ENCODE results near the gene TFAP2A. TPM values are rescaled to one million over a fixed set of nuclear protein-coding genes. Genes with fewer than 3 reads are reported as not detected.

The TFAP2A gene
- total RNA-seq, 1 experiment from 2014 or later: 0.42 TPM

DNA sequence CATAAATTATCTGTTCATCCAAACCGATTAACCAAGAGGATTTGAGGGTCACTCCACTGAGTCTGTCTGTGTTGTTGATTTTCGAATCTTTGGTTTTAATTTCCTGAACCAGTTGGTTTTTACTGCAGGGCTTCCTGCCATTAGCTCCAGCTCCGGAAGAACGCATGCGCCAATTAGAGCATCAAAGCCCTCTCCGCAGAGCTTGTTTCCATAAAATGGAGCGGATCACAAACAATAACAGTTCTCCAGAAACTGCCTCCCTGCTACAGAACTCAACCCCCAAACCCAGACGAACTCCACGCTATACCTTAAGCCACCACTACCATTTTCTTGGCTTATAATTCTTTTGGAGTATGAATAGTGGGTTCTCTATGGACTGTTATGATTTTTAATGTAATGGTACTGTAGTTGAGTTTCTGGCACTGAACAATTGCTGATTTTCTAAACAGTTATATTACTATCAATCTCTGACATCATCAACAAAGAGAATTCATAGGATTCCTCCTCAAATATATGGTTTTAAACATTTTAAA, 13.8 kb downstream of the TFAP2A start:
- H3K4me3 Mint-ChIP-seq: no peak overlapping the region; the same call in 1 of the 2 replicates

More for the DNA sequence above, 13.8 kb downstream of the TFAP2A start:
- Mint-ChIP-seq H3K36me3 (no peaks in the 10 kb centered on the region), H3K9me3 (no peaks in the 10 kb centered on the region), H3K4me1 (peaks cover 79% of the 10 kb centered on the region), H3K27me3 (ENCODE audit: low read depth) (peaks cover 91% of the 10 kb centered on the region), H3K27ac (no peak overlapping the region)
- ChIA-PET POLR2A (no interaction called here), CTCF (interaction anchor here (0.8 to 2.5 kb wide), 5 partner anchors 10 to 34 kb away, joined by 3 to 11 read pairs (median 6); no protein-coding TSS in a partner anchor)
- no peak for ATAC-seq
- no peak for DNase-seq (ENCODE audit: low spot score)
- TF ChIP-seq ZNF138 (CRISPR knock-in tag; conservative IDR thresholded peaks at IDR 0.05) (no peak), IRF2 (CRISPR knock-in tag; IDR thresholded peaks at IDR 0.05; ENCODE audit: borderline replicate concordance, low read depth) (no peak), HMGA2 (CRISPR knock-in tag; IDR thresholded peaks at IDR 0.05) (no peak), ESRRA (CRISPR knock-in tag; IDR thresholded peaks at IDR 0.05; ENCODE audit: borderline replicate concordance) (no peak), TEAD4 (CRISPR knock-in tag; IDR thresholded peaks at IDR 0.05) (no peak), ETV6 (CRISPR knock-in tag; IDR thresholded peaks at IDR 0.05) (no peak), EMX1 (CRISPR knock-in tag; IDR thresholded peaks at IDR 0.05) (no peak), ZNF396 (CRISPR knock-in tag; IDR thresholded peaks at IDR 0.05; ENCODE audit: borderline replicate concordance) (no peak)
- TF ChIP-seq, protein P1, sequence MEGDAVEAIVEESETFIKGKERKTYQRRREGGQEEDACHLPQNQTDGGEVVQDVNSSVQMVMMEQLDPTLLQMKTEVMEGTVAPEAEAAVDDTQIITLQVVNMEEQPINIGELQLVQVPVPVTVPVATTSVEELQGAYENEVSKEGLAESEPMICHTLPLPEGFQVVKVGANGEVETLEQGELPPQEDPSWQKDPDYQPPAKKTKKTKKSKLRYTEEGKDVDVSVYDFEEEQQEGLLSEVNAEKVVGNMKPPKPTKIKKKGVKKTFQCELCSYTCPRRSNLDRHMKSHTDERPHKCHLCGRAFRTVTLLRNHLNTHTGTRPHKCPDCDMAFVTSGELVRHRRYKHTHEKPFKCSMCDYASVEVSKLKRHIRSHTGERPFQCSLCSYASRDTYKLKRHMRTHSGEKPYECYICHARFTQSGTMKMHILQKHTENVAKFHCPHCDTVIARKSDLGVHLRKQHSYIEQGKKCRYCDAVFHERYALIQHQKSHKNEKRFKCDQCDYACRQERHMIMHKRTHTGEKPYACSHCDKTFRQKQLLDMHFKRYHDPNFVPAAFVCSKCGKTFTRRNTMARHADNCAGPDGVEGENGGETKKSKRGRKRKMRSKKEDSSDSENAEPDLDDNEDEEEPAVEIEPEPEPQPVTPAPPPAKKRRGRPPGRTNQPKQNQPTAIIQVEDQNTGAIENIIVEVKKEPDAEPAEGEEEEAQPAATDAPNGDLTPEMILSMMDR (IDR thresholded peaks at IDR 0.05): no peak
- TF ChIP-seq, protein P2, sequence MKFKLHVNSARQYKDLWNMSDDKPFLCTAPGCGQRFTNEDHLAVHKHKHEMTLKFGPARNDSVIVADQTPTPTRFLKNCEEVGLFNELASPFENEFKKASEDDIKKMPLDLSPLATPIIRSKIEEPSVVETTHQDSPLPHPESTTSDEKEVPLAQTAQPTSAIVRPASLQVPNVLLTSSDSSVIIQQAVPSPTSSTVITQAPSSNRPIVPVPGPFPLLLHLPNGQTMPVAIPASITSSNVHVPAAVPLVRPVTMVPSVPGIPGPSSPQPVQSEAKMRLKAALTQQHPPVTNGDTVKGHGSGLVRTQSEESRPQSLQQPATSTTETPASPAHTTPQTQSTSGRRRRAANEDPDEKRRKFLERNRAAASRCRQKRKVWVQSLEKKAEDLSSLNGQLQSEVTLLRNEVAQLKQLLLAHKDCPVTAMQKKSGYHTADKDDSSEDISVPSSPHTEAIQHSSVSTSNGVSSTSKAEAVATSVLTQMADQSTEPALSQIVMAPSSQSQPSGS (CRISPR knock-in tag; IDR thresholded peaks at IDR 0.05; ENCODE audit: borderline replicate concordance, low read depth): no peak
- TF ChIP-seq, protein P3, sequence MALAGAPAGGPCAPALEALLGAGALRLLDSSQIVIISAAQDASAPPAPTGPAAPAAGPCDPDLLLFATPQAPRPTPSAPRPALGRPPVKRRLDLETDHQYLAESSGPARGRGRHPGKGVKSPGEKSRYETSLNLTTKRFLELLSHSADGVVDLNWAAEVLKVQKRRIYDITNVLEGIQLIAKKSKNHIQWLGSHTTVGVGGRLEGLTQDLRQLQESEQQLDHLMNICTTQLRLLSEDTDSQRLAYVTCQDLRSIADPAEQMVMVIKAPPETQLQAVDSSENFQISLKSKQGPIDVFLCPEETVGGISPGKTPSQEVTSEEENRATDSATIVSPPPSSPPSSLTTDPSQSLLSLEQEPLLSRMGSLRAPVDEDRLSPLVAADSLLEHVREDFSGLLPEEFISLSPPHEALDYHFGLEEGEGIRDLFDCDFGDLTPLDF (CRISPR knock-in tag; IDR thresholded peaks at IDR 0.05): no peak
- TF ChIP-seq, protein P4, sequence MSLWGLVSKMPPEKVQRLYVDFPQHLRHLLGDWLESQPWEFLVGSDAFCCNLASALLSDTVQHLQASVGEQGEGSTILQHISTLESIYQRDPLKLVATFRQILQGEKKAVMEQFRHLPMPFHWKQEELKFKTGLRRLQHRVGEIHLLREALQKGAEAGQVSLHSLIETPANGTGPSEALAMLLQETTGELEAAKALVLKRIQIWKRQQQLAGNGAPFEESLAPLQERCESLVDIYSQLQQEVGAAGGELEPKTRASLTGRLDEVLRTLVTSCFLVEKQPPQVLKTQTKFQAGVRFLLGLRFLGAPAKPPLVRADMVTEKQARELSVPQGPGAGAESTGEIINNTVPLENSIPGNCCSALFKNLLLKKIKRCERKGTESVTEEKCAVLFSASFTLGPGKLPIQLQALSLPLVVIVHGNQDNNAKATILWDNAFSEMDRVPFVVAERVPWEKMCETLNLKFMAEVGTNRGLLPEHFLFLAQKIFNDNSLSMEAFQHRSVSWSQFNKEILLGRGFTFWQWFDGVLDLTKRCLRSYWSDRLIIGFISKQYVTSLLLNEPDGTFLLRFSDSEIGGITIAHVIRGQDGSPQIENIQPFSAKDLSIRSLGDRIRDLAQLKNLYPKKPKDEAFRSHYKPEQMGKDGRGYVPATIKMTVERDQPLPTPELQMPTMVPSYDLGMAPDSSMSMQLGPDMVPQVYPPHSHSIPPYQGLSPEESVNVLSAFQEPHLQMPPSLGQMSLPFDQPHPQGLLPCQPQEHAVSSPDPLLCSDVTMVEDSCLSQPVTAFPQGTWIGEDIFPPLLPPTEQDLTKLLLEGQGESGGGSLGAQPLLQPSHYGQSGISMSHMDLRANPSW (CRISPR knock-in tag; conservative IDR thresholded peaks at IDR 0.05; ENCODE audit: low read depth): no peak
- TF ChIP-seq, protein P5, sequence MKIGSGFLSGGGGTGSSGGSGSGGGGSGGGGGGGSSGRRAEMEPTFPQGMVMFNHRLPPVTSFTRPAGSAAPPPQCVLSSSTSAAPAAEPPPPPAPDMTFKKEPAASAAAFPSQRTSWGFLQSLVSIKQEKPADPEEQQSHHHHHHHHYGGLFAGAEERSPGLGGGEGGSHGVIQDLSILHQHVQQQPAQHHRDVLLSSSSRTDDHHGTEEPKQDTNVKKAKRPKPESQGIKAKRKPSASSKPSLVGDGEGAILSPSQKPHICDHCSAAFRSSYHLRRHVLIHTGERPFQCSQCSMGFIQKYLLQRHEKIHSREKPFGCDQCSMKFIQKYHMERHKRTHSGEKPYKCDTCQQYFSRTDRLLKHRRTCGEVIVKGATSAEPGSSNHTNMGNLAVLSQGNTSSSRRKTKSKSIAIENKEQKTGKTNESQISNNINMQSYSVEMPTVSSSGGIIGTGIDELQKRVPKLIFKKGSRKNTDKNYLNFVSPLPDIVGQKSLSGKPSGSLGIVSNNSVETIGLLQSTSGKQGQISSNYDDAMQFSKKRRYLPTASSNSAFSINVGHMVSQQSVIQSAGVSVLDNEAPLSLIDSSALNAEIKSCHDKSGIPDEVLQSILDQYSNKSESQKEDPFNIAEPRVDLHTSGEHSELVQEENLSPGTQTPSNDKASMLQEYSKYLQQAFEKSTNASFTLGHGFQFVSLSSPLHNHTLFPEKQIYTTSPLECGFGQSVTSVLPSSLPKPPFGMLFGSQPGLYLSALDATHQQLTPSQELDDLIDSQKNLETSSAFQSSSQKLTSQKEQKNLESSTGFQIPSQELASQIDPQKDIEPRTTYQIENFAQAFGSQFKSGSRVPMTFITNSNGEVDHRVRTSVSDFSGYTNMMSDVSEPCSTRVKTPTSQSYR (CRISPR knock-in tag; IDR thresholded peaks at IDR 0.05): no peak
- TF ChIP-seq, protein P6, sequence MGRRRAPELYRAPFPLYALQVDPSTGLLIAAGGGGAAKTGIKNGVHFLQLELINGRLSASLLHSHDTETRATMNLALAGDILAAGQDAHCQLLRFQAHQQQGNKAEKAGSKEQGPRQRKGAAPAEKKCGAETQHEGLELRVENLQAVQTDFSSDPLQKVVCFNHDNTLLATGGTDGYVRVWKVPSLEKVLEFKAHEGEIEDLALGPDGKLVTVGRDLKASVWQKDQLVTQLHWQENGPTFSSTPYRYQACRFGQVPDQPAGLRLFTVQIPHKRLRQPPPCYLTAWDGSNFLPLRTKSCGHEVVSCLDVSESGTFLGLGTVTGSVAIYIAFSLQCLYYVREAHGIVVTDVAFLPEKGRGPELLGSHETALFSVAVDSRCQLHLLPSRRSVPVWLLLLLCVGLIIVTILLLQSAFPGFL (CRISPR knock-in tag; IDR thresholded peaks at IDR 0.05; ENCODE audit: borderline replicate concordance): no peak

Measured in WTC11 (cell line).